Measurements from ENCODE around the gene HOXD1. TPM values are rescaled to one million over a fixed set of nuclear protein-coding genes. Genes with fewer than 3 reads are reported as not detected.

Gene HOXD1
- total RNA-seq, 1 experiment from 2014 or later, result 1.3 TPM

- in situ Hi-C loops (cut with HindIII; ENCODE audit: low sequenced_read_pairs), result no loop called here
Observed at GRCh38 chr2:176206682-176207081, 18.2 kb downstream of the HOXD1 start.

GRCh38 chr2:176211110-176211509, 22.6 kb downstream of the HOXD1 start:
- in situ Hi-C loops (cut with HindIII; ENCODE audit: low sequenced_read_pairs), result no loop called here

More at GRCh38 chr2:176206682-176207081, 18.2 kb downstream of the HOXD1 start:
- DNase-seq (ENCODE audit: low spot score), result no peak

GRCh38 chr2:176212276-176212675, 23.8 kb downstream of the HOXD1 start:
- in situ Hi-C loops (cut with HindIII; ENCODE audit: low sequenced_read_pairs), result no loop called here
- DNase-seq (ENCODE audit: low spot score), result no peak

More at GRCh38 chr2:176211110-176211509, 22.6 kb downstream of the HOXD1 start:
- DNase-seq (ENCODE audit: low spot score), result no peak

- in situ Hi-C loops (cut with HindIII; ENCODE audit: low sequenced_read_pairs), result no loop called here
- DNase-seq (ENCODE audit: low spot score), result no peak
Observed at GRCh38 chr2:176213406-176213805, 24.9 kb downstream of the HOXD1 start.

GRCh38 chr2:176227874-176228273, 39.4 kb downstream of the HOXD1 start:
- in situ Hi-C loops (cut with HindIII; ENCODE audit: low sequenced_read_pairs), result no loop called here
- DNase-seq (ENCODE audit: low spot score), result no peak

- in situ Hi-C loops (cut with HindIII; ENCODE audit: low sequenced_read_pairs), result no loop called here
Observed at GRCh38 chr2:176234156-176234555, 45.7 kb downstream of the HOXD1 start.

GRCh38 chr2:176234940-176235339, 46.5 kb downstream of the HOXD1 start:
- in situ Hi-C loops (cut with HindIII; ENCODE audit: low sequenced_read_pairs), result no loop called here
- DNase-seq (ENCODE audit: low spot score), result no peak

More at GRCh38 chr2:176234156-176234555, 45.7 kb downstream of the HOXD1 start:
- DNase-seq (ENCODE audit: low spot score), result no peak

- DNase-seq (ENCODE audit: low spot score), result no peak
- in situ Hi-C loops (cut with HindIII; ENCODE audit: low sequenced_read_pairs), result no loop called here
Observed at GRCh38 chr2:176237456-176237855, 49.0 kb downstream of the HOXD1 start.

- in situ Hi-C loops (cut with HindIII; ENCODE audit: low sequenced_read_pairs), result no loop called here
- DNase-seq (ENCODE audit: low spot score), result no peak
Observed at GRCh38 chr2:176239031-176239430, 50.6 kb downstream of the HOXD1 start.

GRCh38 chr2:176240301-176240700, 51.8 kb downstream of the HOXD1 start:
- in situ Hi-C loops (cut with HindIII; ENCODE audit: low sequenced_read_pairs), result no loop called here

More at GRCh38 chr2:176240301-176240700, 51.8 kb downstream of the HOXD1 start:
- DNase-seq (ENCODE audit: low spot score), result no peak

Other genes starting within 250 kb of the HOXD1 start
- gene LNPK, start 186.4 kb upstream of the HOXD1 start, total RNA-seq (2014; rRNA removed; shearing (Covaris generic)), result 7.4 and 9.4 TPM in 2 replicates
- not detected in 2 replicates for gene EVX2, start 104.7 kb upstream of the HOXD1 start, total RNA-seq (2014; rRNA removed; shearing (Covaris generic))
- 0.43 TPM in 1 of 2 replicates, not detected in the other for gene HOXD13, start 95.9 kb upstream of the HOXD1 start, total RNA-seq (2014; rRNA removed; shearing (Covaris generic))
- not detected in 2 replicates for gene HOXD12, start 88.9 kb upstream of the HOXD1 start, total RNA-seq (2014; rRNA removed; shearing (Covaris generic))
- not detected in 2 replicates for gene HOXD11, start 81.4 kb upstream of the HOXD1 start, total RNA-seq (2014; rRNA removed; shearing (Covaris generic))
- not detected in 2 replicates for gene HOXD10, start 71.9 kb upstream of the HOXD1 start, total RNA-seq (2014; rRNA removed; shearing (Covaris generic))
- 6.6 and 10.6 TPM in 2 replicates for gene HOXD9, start 65.9 kb upstream of the HOXD1 start, total RNA-seq (2014; rRNA removed; shearing (Covaris generic))
- gene HOXD8, start 59.0 kb upstream of the HOXD1 start, total RNA-seq (2014; rRNA removed; shearing (Covaris generic)), result 4.1 and 4.2 TPM in 2 replicates
- 1.7 TPM in 1 of 2 replicates, not detected in the other for gene HOXD4, start 37.1 kb upstream of the HOXD1 start, total RNA-seq (2014; rRNA removed; shearing (Covaris generic))
- 1.8 and 6.5 TPM in 2 replicates for gene HOXD3, start 31.4 kb upstream of the HOXD1 start, total RNA-seq (2014; rRNA removed; shearing (Covaris generic))
- gene MTX2, start 80.8 kb downstream of the HOXD1 start, total RNA-seq (2014; rRNA removed; shearing (Covaris generic)), result 48.7 and 57.6 TPM in 2 replicates